C4-2B (cell line): Measurements from ENCODE around the gene YIF1A.

Source experiments
- H3K27ac ChIP-seq: fragments of 450-650 bp; 2 replicates; pipeline ENCODE4 v1.5.1; 2017
- CTCF ChIP-seq: fragments of 450-650 bp; conservative IDR thresholded peaks from 2 replicates; pipeline ENCODE4 v1.5.1; 2017; ENCODE audit warnings: mild to moderate bottlenecking
- ZFX ChIP-seq: fragments of 450-650 bp; IDR thresholded peaks from 2 replicates; pipeline ENCODE4 v1.6.1; 2017

Gene YIF1A

GRCh38 chr11:66333896-66334604 is 45.1 kb upstream of the YIF1A start:
- no peak overlapping the region for H3K27ac ChIP-seq
- TF ChIP-seq CTCF (no peak), ZFX (no peak)

- no peak overlapping the region for H3K27ac ChIP-seq
- no peak for TF ChIP-seq CTCF
- no peak for TF ChIP-seq ZFX
Observed at GRCh38 chr11:66333220-66333877, 44.4 kb upstream of the YIF1A start.

GRCh38 chr11:66332371-66333219 is 43.7 kb upstream of the YIF1A start:
- no peak overlapping the region for H3K27ac ChIP-seq
- TF ChIP-seq CTCF (no peak), ZFX (no peak)

GRCh38 chr11:66331542-66332370 is 42.8 kb upstream of the YIF1A start:
- TF ChIP-seq ZFX (no peak), CTCF (no peak)
- no peak overlapping the region for H3K27ac ChIP-seq

GRCh38 chr11:66330931-66331330 is 42.0 kb upstream of the YIF1A start:
- H3K27ac ChIP-seq = no peak overlapping the region
- TF ChIP-seq ZFX (no peak), CTCF (no peak)

- no peak overlapping the region for H3K27ac ChIP-seq
- TF ChIP-seq ZFX = no peak
- no peak for TF ChIP-seq CTCF
Observed at GRCh38 chr11:66329165-66329673, 40.3 kb upstream of the YIF1A start.
